ENCODE results near the gene CCNI2.

DNA sequence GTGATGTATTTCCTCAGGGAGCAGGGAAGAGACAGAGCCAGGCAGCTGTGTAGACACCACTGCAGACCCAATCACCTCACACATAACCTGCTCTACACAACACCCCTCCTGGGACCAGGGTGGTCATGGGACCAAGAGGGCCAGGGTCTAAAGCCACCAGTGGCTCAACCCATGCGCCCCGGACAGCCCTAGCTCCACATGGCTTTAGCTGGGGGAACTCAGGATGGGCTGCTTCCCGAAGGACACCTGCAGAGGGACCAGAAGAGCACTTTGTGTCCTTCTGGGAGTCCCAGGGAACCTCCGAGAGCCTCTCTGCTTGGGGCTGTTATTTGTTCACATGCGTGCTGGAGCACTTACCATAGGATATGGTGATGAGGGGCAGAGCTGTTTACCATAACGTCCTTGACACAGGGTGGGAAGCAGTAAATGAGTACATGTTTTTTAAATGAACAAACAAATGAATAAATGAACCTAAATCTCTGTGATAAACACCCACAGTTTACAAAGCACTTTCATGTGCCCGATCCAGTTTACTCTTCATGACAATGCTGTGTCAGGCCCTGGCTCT is 17.5 kb downstream of the CCNI2 start:
- TF ChIP-seq, protein P1, sequence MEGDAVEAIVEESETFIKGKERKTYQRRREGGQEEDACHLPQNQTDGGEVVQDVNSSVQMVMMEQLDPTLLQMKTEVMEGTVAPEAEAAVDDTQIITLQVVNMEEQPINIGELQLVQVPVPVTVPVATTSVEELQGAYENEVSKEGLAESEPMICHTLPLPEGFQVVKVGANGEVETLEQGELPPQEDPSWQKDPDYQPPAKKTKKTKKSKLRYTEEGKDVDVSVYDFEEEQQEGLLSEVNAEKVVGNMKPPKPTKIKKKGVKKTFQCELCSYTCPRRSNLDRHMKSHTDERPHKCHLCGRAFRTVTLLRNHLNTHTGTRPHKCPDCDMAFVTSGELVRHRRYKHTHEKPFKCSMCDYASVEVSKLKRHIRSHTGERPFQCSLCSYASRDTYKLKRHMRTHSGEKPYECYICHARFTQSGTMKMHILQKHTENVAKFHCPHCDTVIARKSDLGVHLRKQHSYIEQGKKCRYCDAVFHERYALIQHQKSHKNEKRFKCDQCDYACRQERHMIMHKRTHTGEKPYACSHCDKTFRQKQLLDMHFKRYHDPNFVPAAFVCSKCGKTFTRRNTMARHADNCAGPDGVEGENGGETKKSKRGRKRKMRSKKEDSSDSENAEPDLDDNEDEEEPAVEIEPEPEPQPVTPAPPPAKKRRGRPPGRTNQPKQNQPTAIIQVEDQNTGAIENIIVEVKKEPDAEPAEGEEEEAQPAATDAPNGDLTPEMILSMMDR (IDR thresholded peaks at IDR 0.05), result no peak
- no peak for TF ChIP-seq EP300 (IDR thresholded peaks at IDR 0.05)

All from tibial nerve (tissue), 4 donors.